ENCODE measurements around the gene INTS6L.
"Not testable (repeated sequence)": the region's sequence is repeated elsewhere in the genome, so short reads cannot be mapped to it uniquely, and the experiment has no call there.

Gene INTS6L

DNA sequence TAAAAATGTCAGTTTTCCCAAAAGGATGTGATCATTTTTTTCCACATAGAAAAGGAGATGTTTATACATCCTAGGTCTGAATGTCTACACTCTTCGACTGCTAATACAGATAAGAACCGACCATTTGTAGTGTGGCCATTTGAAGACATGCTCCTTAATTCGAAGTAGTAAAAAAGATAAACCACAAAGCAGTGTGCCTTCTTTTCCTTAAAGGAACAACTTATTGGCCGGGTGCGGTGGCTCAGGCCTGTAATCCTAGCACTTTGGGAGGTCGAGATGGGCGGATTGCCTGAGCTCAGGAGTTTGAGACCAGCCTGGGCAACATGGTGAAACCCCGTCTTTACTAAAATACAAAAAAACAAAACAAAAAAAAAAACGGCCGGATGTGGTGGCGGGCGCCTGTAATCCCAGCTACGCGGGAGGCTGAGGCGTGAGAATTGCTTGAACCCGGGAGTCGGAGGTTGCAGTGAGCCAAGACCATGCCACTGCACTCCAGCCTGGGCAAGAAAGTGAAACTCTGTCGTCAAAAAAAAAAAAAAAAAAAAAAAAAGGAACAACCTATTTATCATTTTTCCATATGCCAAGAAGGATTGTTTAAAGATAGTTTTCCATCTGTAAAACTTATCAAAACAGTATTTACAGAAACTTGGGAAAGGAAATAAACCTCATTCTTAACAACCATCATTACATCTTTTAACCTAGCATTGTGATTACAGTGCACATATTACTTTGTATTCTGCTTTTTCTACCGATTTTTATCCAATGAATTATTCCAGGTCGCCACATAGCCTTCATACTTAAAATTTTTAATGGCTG, 2.6 kb downstream of the INTS6L start:
- DNase-seq = no peak

DNA sequence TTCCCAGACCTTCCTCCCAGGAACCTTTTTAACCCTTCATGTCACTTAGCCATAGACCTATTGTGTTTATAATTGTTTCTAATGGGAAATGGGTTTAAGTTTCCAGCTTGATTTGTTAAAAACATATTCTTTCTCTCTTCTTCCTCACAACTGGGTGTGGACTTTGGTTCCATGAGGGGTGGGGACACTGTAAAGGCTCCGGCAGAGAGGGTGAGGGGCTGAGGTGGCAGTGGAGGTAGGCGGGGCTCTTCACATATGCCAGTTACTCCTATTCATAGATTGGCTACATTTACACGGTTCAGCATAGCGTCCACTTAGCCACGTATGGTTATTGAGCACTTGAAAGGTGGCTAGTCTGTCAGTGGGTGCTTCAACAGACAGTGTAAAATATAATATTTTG, 7.8 kb downstream of the INTS6L start:
- DNase-seq = no peak

DNA sequence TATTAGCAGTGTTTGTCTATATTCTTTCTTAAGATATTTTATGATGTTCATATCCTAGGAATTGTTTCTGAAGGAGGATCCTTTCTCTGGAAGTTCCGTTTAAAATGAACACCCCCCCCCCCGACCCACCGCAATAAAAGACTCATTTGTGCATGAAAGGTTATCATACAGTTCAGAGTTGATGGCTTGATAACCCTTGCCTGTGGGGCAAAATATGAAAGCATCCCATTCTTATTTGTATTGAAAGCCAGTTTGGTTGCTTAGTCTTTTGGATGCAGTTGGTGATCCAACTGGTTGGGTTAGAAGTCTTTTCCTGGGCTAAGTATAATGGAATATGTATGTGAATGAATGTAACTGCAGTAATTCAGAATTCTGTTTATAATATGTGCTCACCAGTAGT, 8.3 kb downstream of the INTS6L start:
- no peak for DNase-seq

DNA sequence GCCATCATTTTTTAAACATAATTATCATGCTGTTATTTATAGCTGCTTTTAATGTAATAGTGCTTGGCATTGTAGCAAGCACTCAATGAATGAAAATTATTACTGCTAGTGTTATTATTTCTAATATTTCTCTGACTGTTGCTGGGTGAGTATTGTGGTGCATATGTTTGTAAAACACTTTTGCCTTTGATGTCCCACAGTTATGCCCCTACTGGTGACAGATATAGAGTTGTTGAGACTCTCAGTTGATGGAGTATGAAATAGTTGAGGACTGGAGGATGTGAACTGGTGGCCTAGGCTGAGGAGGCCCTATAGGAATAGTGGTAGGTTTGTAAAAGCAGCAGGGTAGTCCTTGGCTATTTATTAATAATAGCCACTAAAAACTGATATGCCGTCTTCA, 9.6 kb downstream of the INTS6L start:
- no peak for DNase-seq

DNA sequence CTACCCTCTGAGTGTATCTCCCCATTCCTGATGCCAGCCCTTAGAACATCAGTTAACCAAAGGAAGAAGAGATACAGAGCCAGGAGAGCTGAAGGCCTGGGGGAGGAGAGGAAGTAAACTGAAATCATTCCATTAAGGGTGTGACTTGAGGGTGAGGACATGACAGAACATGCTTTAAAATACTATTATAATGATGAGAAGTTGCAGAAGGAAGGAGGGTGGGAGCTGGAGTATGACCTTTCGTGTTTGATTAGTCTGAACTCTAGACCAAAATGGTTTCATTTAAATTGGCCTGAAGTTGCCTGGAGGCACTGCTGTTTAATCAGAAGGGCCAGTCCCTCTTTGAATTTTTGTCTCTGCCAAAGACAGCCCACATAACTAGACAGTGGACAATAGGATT, 11.4 kb downstream of the INTS6L start:
- no peak for DNase-seq

DNA sequence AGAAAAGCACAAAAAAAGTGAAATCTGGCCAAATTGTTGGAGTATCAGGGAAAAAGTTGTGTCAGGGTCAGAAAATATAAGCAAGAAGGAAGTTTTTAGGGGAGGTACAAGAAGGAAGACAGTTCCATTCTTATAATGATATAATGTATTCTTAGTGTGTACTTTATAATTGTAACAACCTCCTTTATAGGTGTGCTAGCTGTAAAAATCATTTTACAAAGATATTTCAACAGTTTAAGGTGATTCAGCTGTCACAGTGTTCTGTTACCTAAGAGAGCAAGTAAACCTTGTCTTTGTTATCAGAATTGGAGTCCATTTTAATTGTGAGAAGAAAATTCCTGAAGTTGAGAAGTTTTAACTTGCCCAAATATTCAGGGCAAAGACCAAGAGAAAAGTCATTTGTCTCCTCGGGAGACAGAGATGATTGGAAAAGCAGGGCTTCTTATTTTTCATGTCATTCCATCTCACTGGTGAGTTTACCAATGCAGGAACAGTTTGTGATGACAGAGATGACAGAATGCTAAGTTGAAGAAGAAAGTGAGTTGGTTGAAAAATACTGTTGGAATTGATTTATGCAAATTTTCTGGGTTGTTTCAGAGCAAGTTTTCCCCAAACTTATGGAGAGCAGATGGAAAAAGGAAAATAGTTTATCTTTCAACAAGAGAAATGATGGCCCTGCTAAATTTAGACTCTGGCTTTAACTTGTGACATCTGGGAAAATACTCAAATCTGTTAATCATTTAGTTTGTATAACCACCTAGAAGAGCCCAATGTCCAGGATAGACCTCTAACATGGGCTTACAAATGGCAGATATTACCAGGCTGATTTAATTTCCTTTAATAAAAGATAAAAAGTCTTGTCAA, 14.8 kb downstream of the INTS6L start:
- DNase-seq = no peak

DNA sequence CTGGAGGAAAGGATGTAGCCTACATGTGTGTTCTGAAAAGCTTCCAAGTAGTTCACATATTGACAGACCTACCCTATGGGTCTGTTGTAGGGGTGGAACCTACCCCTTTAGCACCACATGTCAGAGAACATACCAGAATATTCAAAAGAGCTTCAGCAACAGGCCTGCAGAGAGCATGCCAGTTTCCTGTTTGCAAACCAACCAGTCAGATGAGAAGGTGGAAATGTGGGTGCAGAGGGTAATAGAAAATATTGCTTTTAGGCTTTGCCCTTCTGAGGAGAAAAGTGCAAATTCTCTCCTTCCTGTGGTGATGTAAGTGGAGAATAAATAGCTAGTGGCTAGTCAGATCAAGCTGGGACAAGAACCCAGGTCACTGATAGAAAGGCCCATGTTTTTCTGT, 16.4 kb downstream of the INTS6L start:
- DNase-seq = no peak

DNA sequence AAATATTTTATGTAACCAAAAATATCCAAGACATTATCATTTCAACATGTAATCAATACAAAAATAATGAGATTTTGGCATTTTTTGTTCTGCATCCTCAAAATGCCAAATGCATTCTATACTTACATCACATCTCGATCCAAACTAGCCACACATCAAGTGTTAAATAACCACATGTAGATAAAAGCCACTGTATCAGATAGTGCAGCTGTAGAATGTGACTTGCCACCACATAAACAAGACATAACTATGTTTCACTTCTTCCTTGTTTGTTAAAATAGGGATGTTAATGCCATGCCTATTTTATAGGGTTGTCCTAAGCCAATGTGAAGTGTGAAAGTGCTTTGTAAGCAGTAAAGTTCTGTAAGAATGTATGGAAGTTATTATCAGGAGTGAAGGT, 20.9 kb downstream of the INTS6L start:
- no peak for DNase-seq

DNA sequence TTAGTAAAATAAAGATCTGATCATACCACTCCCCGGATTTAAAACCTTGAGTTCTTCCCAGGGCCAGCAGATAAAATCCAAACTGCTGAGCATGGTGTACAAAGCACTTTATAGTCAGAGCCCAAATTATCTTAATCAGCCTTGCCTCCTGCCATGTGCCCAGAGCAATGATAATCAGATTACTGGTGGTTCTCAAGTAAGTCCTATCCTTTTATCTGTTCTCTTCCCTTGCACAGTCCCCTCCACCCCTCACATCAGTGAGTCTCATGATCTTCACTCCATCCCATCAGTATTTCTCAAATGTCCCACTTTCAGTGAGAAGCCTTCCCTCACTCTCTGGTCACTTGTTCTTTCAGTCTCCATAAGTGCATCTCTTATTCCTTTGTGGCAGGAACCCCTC, 22.7 kb downstream of the INTS6L start:
- DNase-seq = no peak

DNA sequence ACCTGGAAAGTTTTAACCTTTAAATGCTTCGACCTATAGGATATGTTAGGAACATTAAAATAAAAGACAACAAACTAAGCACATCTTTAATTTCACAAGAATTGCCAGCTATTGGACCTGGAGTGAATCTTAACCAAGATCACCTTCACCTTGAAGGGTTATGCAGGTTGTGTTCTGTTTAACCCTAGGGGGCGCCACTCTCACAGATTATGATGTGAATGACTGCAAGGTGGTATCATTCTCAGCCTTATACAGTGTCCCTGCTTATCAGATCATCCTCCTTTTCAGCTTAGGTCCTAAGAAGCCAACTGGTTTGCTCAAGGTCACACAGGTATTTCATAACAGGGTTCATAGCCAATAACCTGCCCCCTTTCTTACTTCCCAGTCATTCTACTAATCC, 23.5 kb downstream of the INTS6L start:
- DNase-seq = no peak

DNA sequence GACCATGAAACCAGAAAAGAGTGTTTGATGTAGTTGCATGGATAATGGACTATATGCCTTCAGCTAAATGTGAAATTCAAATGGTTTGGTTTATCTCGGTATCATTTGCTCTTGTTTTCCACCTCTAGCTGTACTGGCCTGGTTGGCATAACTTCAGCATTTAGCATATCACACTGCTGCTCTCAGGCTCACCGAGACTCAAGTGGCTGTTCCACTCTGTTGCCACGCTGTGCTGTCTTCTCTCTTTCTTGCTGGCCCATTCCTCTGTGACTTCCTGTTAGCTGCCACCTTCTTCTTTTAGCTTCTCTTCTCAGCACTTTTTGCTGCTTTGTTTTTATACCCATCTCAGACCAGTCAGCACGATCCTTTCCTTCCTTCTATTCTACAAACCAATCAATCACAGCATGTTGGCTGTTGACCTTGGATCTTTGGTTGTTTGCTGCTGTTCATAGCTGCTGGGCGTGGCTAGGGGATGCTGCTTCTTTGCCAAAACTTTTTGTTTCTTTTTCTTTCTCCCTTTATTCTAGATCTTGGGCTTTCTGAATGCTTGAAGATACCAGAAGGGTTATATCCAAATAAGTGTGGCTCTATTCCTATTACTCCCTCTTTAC, 24.0 kb downstream of the INTS6L start:
- no peak for DNase-seq

DNA sequence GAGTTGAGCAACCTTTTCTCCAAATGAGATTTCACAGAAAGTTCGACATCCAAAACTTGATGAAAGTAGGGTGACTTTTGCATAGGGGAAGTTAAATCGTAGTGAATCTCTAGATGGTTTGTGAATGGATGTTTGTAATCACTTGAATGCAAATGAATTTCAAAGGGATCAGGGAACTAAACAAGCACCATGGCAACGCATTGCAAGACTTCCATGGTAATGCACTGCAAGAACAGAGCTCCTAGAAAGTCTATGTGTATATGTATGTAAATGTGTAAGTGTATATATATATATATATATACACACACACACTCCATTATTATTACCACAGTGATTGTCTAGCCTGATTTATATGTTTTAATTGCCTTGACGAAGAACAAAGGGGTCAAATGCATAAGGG, 27.3 kb downstream of the INTS6L start:
- DNase-seq = no peak

DNA sequence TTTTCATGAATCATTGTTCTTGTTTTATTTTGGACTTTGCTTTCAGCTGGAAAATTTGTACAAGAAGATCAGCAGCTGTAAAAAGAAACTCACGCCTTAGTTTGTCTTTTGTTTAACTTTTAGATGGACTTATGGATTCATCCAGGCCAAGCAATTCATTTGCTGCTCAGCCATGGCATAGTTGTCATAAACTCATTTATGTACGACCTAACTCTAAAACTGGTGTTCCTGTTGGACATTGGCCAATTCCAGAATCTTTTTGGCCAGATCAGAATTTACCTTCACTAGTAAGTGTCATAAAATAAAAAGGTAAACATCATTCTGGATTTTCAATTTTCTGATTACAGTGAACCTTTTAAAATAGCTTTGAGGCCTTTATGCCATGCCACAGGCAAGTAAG, 29.1 kb downstream of the INTS6L start:
- DNase-seq = no peak

DNA sequence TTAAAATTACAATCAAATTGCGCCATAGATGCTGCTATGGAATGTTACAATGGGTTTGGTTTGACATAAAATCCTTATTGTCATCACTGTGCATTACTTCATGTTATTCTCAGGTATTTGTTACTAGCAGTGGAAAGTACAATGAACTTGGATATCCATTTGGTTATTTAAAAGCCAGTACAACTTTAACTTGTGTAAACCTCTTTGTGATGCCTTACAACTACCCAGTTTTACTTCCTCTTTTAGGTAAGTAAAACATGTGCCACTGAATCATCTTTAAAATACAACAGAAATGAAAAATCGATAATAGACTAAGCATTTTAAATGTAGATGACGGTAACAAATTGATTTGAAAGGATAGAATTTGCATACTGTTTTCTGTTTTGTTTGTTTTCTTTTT, 35.6 kb downstream of the INTS6L start:
- no peak for DNase-seq

DNA sequence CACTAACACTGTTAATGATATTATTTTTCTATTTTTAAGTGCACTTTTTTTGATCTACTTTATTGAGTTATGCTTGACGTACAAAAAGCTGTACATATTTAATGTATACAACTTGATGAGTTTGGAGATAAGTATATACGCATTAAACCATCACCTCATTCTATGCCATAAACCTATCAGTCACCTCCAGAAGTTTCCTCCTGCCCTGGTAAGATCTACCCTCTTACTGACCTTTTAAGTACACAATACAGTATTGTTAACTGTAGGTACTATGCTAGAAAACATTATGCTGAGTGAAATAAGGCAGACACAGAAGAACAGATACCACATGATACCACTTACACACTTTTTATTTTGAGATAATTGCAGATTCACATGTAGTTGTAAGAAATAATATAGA, 36.9 kb downstream of the INTS6L start:
- no peak for DNase-seq

DNA sequence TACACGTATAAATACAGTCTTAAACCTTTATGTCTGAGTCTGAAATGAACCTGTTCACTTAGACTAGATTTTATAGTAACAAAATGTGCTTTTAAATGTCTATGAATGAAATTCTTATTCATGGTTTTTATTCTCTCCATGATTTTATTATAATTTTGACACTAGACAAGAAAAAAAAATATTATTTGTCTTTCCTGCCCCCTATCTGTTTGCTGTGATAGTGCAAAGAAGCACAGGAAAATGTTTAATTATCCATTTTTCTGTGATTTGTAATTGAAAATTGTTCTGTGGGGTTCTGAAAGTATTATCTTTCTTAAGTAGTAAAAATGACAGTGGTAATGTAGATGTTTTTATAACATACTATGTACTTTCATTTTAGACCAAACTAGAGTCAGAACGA, 52.0 kb downstream of the INTS6L start:
- no peak for DNase-seq

DNA sequence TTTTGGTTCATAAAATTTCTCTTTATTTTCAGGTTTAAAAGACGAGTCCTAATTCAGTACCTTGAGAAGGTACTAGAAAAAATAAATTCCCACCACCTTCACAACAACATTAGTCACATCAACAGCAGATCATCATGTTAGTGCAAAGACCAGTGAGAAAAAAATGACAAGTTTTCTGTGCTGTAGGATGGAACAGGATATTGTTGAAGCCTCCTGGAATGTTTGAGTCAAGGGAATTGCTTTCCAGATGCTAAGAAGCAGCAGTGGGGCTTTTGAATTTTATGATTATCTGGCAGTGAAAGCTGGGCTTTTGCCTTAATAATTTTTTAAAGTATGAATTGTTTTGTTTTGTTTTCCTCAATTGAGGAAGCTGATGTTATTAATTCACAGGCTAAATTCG, 61.0 kb downstream of the INTS6L start:
- DNase-seq = no peak

DNA sequence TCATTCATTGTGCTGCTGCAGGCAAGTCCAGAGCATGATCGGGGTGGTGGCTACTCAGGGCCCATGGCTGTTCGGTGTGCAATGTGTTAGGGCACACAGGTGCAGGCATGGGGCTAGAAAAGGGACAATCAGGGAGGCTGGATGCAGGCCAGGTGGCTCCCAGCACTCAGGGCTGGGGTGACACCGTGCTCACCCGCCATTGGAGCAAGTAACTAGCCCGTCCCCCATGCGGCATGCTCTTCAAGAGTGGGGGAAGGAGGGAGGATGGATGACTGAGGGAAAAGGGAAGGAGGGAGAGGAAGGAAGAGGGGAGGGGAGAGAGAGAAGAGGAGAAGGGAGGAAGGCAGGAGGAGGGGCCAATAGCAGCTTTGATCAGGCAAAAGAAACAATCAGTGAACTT, 64.7 kb downstream of the INTS6L start:
- no peak for DNase-seq

DNA sequence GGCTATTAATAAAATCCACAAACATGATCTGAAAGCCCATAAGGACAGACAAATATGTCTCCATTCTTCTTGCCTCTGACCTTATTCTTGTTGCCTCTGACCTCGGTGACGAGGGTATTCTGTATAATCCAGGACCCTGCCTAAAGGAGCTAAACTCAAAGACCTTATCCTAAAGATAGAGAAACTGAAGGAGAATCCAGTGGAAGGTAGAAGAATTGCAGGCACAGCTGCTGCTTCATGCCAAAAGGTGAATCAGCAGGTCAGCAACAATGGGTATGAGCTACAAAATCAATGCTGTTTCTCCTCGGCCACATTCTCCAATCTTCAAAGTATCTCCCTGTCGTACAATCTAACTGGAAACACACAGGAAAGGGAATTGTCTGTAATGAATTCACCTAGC, 71.4 kb downstream of the INTS6L start:
- no peak for DNase-seq

DNA sequence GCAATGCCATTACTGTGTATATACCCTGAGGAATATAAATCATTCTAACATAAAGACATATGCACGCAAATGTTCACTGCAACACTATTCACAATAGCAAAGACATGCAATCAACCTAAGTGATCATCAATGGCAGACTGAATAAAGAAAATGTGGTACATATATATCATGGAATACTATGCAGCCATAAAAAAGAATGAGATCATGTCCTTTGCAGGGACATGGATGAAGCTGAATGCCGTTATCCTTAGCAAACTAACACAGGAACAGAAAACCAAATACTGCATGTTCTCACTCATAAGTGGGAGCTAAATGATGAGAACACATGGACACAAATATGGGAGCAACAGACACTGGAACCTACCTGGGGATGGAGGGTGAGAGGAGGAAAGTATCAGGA, 73.6 kb downstream of the INTS6L start:
- DNase-seq = not testable (repeated sequence)

DNA sequence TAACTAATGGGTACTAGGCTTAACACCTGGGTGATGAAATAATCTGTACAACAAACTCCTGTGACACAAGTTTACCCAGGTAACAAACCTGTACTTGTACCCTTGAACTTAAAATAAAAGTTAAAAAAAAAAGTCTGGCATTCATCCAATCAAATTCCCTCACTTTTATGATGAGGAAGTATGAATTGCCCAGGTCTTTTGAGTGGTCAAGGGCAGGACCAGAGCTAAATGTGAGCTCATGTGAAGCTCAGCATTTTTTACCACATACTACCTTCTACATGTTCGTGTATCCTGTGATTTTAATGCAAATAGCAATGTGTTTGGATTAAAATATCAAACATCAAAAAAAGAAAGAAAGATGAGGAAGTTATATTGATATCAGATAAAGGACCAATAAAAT, 74.0 kb downstream of the INTS6L start:
- DNase-seq = not testable (repeated sequence)

DNA sequence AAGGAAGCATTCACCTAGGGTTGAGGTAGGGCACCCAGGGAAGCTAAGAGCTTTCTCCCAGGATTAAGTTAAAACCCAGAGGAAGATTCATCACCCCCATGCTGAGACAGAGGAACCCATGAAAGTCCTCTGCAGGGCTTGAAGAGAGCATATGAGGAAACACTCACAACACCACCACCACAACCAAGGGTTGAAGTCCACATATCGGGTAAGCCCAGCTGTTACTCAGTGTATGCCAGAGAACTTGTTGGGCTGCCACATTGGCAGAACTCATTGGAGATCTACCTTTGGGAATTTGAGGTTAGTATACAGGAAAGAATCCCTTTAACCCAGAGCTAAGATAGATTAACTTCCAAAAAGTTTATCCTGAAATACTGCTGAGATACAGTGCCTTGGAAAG, 75.1 kb downstream of the INTS6L start:
- no peak for DNase-seq

DNA sequence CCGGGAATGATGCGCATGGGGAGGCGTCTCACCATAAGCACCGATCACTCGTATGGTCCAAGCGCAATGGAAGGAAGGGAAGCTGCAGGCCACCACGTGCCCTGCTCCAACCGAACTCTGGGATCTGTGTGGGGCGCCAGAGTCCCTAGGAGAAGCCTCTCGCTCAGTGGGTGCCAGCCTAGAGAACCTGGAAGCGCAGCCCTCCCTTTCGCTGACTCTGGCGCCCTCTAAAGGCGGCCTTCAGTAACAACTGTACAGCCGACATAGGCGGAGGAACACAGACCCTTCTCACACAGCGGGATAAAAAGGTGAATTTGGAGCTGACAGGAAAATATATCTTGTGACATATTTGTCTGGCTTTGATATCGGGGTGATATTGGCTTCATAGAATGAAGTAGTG, 76.0 kb downstream of the INTS6L start:
- DNase-seq = no peak

DNA sequence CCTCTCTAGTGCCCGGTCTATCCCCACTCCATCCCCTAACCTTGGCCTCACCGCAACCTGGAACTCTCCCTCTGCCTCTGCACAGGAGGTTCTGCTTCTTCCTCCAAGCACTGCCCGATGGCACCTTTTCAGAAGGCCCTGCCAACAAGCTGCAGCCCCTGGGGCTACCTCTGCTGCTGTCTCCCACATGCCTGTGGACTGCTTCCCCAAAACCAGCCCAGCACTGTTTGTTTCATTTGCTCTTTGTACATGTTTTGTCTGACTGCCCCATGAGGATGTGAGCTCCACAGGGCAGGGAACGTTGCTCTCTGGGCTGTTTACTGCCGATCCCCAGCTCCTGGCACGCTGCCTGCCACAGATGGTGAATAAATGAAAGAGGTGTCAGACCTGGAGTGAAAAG, 85.4 kb downstream of the INTS6L start:
- DNase-seq = no peak

Data from NCI-H1105 treated with DMSO at 0.1 percent for 48 hours (cell line).